Measurements from ENCODE around the gene MRRF.

GRCh38 chr9:122307925-122308324, 43.2 kb downstream of the MRRF start:
- no peak for TF ChIP-seq POLR2AphosphoS5 (IDR thresholded peaks at IDR 0.05; ENCODE audit: borderline replicate concordance, low read depth, low read length)
- no peak for TF ChIP-seq EZH2 (IDR thresholded peaks at IDR 0.05)
- no peak for TF ChIP-seq FOXP2 (optimal IDR thresholded peaks at IDR 0.05; ENCODE audit: control extremely low read depth, extremely low read length, insufficient read depth)
